NCI-H187 (cell line): Measurements from ENCODE around the gene SEMA4C.
"Not testable (repeated sequence)": the region's sequence is repeated elsewhere in the genome, so short reads cannot be mapped to it uniquely, and the experiment has no call there.

Experiments
- DNase-seq, 2 experiments: peaks; one replicate each; lab custom pipeline; 2025; lab: John Stamatoyannopoulos, UW

Gene SEMA4C

GRCh38 chr2:96866586-96866985 is 3.3 kb downstream of the SEMA4C start:
- no peak for DNase-seq

GRCh38 chr2:96866149-96866548 is 3.7 kb downstream of the SEMA4C start:
- DNase-seq = no peak

GRCh38 chr2:96865654-96866053 is 4.2 kb downstream of the SEMA4C start:
- DNase-seq = no peak

- DNase-seq = no peak
These were observed 5.4 kb downstream of the SEMA4C start for GRCh38 chr2:96864343-96865091.

GRCh38 chr2:96863575-96864342 is 6.1 kb downstream of the SEMA4C start:
- DNase-seq = no peak

- DNase-seq = not testable (repeated sequence)
These were observed 6.8 kb downstream of the SEMA4C start for GRCh38 chr2:96863056-96863455.

- no peak for DNase-seq
These were observed 8.8 kb downstream of the SEMA4C start for GRCh38 chr2:96861074-96861473.

- DNase-seq = no peak
These were observed 9.5 kb downstream of the SEMA4C start for GRCh38 chr2:96860065-96861029.

GRCh38 chr2:96859681-96860064 is 10.2 kb downstream of the SEMA4C start:
- DNase-seq = no peak

- no peak for DNase-seq
These were observed 10.7 kb downstream of the SEMA4C start for GRCh38 chr2:96859099-96859649.

GRCh38 chr2:96857667-96858372 is 12.1 kb downstream of the SEMA4C start, which contains the start of gene ANKRD39:
Gene ANKRD39 (minus strand): TSS chr2:96858016. CDS start chr2:96857987, 29 bp downstream.
- DNase-seq = peak; percentile 96 to 97

- peak in 1 of 2 experiments; percentile 16 for DNase-seq
These were observed 12.9 kb downstream of the SEMA4C start for GRCh38 chr2:96856776-96857666.

GRCh38 chr2:96853321-96853720 is 16.6 kb downstream of the SEMA4C start:
- no peak for DNase-seq

GRCh38 chr2:96852667-96853066 is 17.2 kb downstream of the SEMA4C start:
- DNase-seq = no peak

- DNase-seq = no peak
These were observed 21.6 kb downstream of the SEMA4C start for GRCh38 chr2:96848264-96848663.

- DNase-seq = no peak
These were observed 22.3 kb downstream of the SEMA4C start for GRCh38 chr2:96847586-96847985.

GRCh38 chr2:96846825-96847224 is 23.1 kb downstream of the SEMA4C start:
- no peak for DNase-seq

- no peak for DNase-seq
These were observed 25.5 kb downstream of the SEMA4C start for GRCh38 chr2:96844405-96844808.

- no peak for DNase-seq
These were observed 26.2 kb downstream of the SEMA4C start, which contains the start of gene ANKRD23 for GRCh38 chr2:96843538-96844268. Gene ANKRD23 (minus strand): TSS chr2:96844021. CDS start chr2:96843992, 29 bp downstream.
